ENCODE results near the gene TCF7L1.

Gene TCF7L1

DNA sequence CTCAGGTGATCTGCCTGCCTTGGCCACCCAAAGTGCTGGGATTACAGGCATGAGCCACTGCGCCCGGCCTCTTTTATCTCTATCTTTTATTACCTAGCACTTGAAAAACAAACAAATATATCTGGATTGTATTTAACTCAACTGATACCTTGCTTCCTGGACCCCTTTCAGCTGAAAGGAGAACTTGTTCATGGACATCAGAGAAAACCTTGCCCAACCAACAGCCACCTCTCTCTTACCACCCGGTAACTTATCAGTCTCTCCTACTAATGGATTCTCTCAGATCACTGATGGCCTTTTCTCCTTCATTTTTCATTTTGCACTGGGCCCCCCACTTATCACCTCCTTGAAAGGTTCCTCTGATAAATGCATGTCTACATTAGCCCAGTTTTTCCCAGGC lies 214.4 kb downstream of the TCF7L1 start:
- Mint-ChIP-seq H3K36me3 (peaks cover 71% of the 10 kb centered on the region), H3K27me3 (no peaks in the 10 kb centered on the region), H3K4me3 (no peak overlapping the region)

DNA sequence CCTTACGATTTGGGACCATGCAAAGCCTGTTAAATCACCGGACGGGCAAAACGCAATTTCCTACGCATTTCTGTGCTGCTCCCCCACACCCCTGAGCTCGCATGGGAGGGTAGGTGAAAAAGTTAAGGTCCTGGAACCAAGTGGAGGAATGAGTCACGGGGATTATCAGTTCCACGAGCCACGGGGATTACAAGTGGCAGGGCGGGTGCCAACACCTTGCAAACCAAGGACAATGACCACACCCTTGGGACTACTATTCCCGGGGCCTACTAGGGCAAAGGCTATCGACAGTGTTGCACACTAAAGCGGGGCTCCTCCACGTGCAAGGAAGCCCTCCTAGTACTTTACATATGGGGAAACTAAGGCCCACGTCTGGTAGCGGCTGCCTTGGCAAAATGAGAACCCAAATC lies 220.7 kb downstream of the TCF7L1 start:
- peaks cover 51% of the 10 kb centered on the region for H3K4me1 Mint-ChIP-seq
- H3K36me3 Mint-ChIP-seq: peaks cover 38% of the 10 kb centered on the region
- peak overlapping the region; percentile 96 for H3K4me3 Mint-ChIP-seq

More for the DNA sequence above, 214.4 kb downstream of the TCF7L1 start:
- Mint-ChIP-seq H3K27ac (no peak overlapping the region), H3K9me3 (no peaks in the 10 kb centered on the region), H3K4me1 (peaks cover 8% of the 10 kb centered on the region)
- no peak for ATAC-seq

DNA sequence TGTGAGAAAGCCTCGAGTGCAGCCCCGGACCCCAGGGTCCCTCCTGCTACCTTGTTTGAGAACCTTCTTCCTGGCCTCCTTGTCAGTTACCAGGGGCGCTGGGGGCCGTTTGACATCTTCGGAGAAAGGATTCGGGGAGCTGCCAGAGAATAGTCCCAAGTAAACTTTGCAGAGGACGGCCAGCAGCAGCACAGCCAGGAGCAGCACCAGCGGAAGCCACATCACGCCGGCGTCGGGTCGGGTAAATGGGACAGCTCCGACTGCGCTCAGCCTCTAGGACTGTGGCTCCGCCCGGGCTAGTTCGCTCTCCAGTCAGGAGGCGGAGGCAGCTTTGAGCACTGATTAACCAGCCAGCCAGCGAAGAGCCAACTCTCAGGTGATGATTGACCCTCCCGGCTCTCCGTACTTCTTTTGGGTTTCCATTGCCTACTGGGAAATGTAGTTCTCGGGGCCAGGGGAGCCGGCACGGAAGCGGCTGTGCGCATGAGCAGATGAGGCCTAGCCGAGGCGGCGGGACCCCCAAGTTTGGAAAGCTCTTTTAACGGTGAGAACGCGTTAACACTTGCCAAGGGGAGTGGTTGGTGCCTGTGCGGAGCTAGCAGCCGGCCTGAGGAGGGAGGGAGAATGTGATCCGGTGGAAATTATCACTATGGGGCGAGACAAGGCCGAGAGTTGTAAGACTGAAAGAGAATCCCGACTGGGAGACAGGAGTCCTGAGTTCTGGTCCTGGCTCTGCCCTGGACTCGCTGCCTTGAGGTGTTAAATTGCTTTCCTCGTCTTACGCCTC lies 221.3 kb downstream of the TCF7L1 start, which contains the start of the genes ELMOD3 and RETSAT:
Gene ELMOD3 (plus strand): TSS at position 484 of the 787 bp plus-strand sequence. CDS start 2,430 bp downstream, outside the sequence.
Gene RETSAT (minus strand): TSS at position 243 of the 787 bp plus-strand sequence. CDS start 21 bp downstream, at position 222.
- Mint-ChIP-seq H3K4me1 (peaks cover 51% of the 10 kb centered on the region), H3K36me3 (peaks cover 35% of the 10 kb centered on the region)
- ATAC-seq: peak; percentile 100

More for the DNA sequence above, 220.7 kb downstream of the TCF7L1 start:
- no peaks in the 10 kb centered on the region for H3K9me3 Mint-ChIP-seq
- ATAC-seq: peak; percentile 6
- H3K27me3 Mint-ChIP-seq: no peaks in the 10 kb centered on the region
- peak overlapping the region; percentile 91 for H3K27ac Mint-ChIP-seq

DNA sequence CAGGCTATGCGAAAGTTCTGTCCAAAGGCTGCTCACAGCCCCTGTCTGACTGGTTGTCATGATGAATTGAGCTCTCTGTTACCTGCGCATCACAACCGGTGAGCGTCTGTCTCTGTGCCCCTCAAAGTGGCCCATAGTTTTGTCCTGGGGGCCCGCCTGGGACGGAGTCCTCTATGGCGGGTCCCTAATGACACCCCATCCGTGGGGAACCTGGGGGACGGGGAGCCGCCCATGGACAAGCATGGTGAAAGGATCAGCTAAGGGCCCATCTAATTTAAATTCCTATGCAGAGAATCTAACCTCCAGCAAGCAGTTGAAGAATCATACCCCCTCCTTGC lies 221.8 kb downstream of the TCF7L1 start:
- ATAC-seq: peak; percentile 10

More for the DNA sequence above, 221.3 kb downstream of the TCF7L1 start, which contains the start of the genes ELMOD3 and RETSAT:
- H3K27me3 Mint-ChIP-seq: no peaks in the 10 kb centered on the region
- no peaks in the 10 kb centered on the region for H3K9me3 Mint-ChIP-seq
- peak within 1 kb of the TSS; percentile 96 for H3K4me3 Mint-ChIP-seq
- peak within 1 kb of the TSS; percentile 91 for H3K27ac Mint-ChIP-seq

DNA sequence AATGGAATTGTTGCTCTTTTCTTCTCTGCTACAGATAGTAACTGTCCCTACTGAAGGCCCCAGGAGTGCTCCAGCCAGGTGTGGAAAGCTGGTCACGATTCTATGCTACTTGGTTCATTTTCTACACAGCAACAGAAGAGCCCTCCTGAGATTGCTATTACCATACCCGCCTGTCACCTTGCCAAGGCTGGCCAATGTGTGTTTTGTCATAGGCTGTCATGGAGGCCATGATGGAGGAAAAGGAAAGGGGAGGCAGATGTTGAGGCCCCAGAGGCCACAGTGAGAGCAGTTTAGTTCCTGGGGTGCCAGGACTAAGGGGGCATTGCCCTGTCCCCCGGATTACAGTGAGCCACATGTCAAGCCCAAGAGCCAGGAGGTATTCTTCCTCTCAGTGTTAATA lies 222.3 kb downstream of the TCF7L1 start:
- Mint-ChIP-seq H3K4me1 (peaks cover 48% of the 10 kb centered on the region), H3K9me3 (no peaks in the 10 kb centered on the region), H3K4me3 (peak overlapping the region; percentile 96), H3K36me3 (peaks cover 29% of the 10 kb centered on the region), H3K27me3 (no peaks in the 10 kb centered on the region), H3K27ac (peak overlapping the region; percentile 91)
- no peak for ATAC-seq

More for the DNA sequence above, 221.8 kb downstream of the TCF7L1 start:
- H3K9me3 Mint-ChIP-seq: no peaks in the 10 kb centered on the region
- H3K27ac Mint-ChIP-seq: peak overlapping the region; percentile 91
- H3K4me1 Mint-ChIP-seq: peaks cover 51% of the 10 kb centered on the region
- H3K27me3 Mint-ChIP-seq: no peaks in the 10 kb centered on the region
- H3K4me3 Mint-ChIP-seq: peak overlapping the region; percentile 96
- H3K36me3 Mint-ChIP-seq: peaks cover 34% of the 10 kb centered on the region

DNA sequence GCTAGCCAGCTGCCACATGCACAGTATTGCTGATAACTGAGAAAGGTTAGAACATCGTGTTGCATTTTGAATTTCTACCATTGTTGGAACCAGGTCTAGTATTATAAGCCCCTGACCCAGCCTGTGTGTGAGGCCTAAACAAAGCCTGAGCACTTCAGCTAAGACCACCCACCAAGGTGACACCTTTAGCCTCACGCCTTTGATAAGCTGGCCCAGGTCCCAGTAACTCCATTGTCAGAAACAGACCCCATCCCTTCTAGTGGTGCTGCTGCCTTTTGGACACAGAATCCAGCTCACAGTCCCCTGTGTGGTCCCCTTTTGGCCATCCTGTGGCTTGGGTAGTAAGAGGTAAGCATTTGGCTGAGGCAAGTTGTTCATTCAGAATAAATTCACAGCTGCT lies 223.0 kb downstream of the TCF7L1 start:
- Mint-ChIP-seq H3K27me3 (no peaks in the 10 kb centered on the region), H3K4me1 (peaks cover 45% of the 10 kb centered on the region), H3K9me3 (no peaks in the 10 kb centered on the region), H3K4me3 (no peak overlapping the region), H3K36me3 (peaks cover 26% of the 10 kb centered on the region), H3K27ac (no peak overlapping the region)
- ATAC-seq: no peak

DNA sequence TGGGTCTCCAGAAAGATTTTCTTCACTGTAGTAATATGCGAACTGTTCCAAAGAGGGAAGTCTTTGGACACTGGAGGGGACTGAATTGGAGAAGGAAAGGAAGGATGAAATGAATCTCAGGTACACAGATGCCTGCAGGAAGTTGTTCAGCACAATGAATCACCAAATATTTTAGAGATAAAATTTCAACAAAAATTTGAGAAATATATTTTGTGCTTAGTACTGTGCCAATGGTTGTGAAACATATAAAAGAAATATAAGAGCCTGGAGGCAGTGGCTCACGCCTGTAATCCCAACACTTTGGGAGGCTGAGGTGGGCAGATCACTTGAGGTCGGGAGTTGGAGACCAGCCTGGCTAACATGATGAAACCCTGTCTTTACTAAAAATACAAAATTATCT lies 224.5 kb downstream of the TCF7L1 start:
- H3K27me3 Mint-ChIP-seq: no peaks in the 10 kb centered on the region
- H3K9me3 Mint-ChIP-seq: no peaks in the 10 kb centered on the region
- H3K4me1 Mint-ChIP-seq: peaks cover 42% of the 10 kb centered on the region
- H3K36me3 Mint-ChIP-seq: peaks cover 37% of the 10 kb centered on the region
- no peak for ATAC-seq
- no peak overlapping the region for H3K4me3 Mint-ChIP-seq
- no peak overlapping the region for H3K27ac Mint-ChIP-seq

Measured in stimulated activated memory B cell treated with anti-CD40 and anti-IgM and Interleukin-4, amounts not matched to agents 10 μg/mL and 1 μg/mL and 100 μg/mL, for 72 hours (primary cell).